GM21717 (cell line): ENCODE measurements around the gene ARHGAP11A.
A peak's percentile ranks its signal among the peaks of the same experiment; 100 is the strongest.
"Not testable (repeated sequence)": the region's sequence is repeated elsewhere in the genome, so short reads cannot be mapped to it uniquely, and the experiment has no call there.

Source experiments
- ATAC-seq: cut with Tn5 transposase; IDR thresholded peaks from one replicate; pipeline ENCODE4 v1.9.1; 2021; ENCODE audit warnings: mild to moderate bottlenecking, moderate library complexity; ENCODE audit not compliant: unreplicated experiment

Gene ARHGAP11A, protein sequence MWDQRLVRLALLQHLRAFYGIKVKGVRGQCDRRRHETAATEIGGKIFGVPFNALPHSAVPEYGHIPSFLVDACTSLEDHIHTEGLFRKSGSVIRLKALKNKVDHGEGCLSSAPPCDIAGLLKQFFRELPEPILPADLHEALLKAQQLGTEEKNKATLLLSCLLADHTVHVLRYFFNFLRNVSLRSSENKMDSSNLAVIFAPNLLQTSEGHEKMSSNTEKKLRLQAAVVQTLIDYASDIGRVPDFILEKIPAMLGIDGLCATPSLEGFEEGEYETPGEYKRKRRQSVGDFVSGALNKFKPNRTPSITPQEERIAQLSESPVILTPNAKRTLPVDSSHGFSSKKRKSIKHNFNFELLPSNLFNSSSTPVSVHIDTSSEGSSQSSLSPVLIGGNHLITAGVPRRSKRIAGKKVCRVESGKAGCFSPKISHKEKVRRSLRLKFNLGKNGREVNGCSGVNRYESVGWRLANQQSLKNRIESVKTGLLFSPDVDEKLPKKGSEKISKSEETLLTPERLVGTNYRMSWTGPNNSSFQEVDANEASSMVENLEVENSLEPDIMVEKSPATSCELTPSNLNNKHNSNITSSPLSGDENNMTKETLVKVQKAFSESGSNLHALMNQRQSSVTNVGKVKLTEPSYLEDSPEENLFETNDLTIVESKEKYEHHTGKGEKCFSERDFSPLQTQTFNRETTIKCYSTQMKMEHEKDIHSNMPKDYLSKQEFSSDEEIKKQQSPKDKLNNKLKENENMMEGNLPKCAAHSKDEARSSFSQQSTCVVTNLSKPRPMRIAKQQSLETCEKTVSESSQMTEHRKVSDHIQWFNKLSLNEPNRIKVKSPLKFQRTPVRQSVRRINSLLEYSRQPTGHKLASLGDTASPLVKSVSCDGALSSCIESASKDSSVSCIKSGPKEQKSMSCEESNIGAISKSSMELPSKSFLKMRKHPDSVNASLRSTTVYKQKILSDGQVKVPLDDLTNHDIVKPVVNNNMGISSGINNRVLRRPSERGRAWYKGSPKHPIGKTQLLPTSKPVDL

DNA sequence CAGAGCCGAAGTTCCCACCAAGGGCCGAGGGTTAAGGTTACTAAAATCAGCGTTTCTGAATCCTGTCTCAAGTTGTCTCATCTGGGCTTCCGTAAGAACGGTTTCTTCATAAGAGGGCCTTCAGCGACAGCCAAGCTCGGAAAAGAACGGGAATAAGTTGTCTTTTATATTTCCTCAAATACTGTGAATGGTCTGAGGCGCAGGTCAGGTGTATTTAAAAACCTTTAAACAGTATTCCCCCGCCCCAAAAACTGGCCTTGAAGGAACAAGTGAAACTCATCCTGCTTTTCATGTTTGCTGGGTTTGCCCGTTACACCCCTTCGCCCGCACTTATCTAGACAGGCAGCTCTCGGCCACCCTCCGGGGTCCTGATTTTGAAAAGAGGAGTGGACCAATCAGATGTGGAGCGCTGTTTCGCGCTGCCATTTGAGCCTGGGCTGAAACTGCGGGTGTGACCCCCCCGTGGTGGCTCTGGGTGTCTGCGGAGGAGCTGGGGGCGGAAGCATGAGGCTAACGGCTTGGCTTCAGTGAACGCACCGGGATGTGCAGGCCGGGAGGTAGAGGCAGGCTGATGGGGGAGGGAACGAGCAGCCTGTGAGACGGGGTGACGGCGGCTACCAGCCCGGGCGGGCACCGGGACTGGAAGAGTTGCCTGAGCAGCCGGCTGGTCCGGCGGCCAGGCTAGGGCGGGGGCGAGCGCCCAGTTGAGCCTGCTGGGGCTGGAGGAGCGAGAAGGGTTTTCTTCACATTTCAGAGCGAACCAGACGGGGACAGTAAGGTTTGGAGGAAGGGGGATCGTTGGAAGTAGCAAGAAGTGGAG lies at the start of gene ARHGAP11A:
TSS of gene ARHGAP11A (plus strand) at position 454 of the 820 bp plus-strand sequence. CDS start 708 bp downstream, outside the sequence.
- peak; percentile 79 for ATAC-seq

DNA sequence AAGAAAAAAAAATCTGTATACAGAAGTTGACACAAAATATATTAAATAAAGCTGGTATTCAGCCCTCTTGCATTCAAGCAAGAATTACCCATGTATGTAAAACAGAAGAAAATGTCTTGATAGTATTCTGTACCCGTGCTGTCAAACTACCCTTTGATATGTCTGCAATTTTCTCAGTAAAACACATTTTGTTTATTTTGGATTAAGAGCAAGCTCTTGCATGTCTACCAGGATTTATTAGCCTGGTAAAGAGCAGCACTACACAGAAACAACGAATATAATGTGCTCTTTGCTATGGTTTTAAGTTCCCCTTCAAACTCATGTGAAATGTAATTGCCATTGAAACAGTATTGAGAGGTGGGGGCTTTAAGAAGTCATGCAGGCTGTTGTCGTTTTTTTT lies 46.3 kb upstream of the ARHGAP11A start:
- ATAC-seq, result not testable (repeated sequence)

DNA sequence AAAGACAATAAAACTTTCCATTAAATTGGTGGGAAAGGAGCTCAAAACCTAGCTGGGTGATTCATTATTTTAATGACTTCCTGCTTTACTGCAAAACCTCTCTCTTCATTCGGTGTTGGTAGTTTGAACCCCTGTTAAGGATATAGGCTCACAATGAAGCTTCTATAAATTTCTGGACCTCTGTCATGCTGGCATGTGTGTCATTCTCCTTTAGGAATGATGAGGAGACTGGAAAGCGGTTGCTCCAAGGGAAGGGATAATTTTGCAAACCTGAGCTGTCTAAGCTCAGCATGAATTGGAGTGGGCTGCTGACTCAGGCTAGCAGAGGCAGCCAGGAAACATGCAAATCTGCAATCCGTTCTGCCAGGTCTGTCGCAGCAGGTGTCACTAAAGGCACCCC lies 36.8 kb upstream of the ARHGAP11A start:
- ATAC-seq, result not testable (repeated sequence)

DNA sequence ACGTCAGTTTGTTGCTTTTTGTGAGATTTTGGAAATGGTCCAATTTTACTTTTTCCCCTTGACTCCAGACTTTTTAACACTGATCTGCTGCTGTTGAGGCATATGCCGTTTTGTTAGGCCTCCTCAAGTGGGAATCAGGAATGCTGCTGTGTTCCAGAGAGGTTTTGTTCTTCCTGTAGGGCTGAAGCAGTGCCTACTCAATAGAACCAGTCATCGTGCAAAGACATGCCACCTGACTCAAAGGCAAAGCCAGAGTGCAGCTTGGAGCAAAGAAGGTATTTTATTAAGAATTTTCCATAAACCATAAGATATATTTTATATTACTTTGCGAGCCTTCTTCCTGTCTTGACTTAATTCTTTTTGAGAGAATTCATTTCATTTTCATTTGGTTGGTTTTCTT lies 29.5 kb upstream of the ARHGAP11A start:
- ATAC-seq, result not testable (repeated sequence)

DNA sequence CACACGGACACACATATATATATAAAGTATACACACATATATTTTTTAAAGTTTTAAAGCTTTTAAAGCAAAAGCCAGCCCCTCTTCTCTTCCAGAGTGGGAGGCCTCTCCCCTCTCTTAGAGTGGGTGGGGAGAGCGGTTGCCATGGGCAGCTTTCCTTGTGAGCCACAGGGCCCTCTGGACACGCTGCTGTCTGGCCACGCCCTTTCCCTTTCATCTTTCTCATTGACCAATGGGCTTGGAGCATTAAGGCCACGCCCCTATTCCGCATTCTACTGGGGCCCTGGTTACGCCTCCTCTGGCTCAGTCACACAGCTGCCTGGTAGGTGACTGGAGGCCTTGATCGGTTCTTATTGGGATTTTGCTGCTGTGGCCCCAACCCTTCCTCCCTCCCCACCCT lies 22.2 kb upstream of the ARHGAP11A start, which contains the start of gene GOLGA8N:
TSS of gene GOLGA8N (plus strand) at position 306 of the 400 bp plus-strand sequence.
- not testable (repeated sequence) for ATAC-seq

DNA sequence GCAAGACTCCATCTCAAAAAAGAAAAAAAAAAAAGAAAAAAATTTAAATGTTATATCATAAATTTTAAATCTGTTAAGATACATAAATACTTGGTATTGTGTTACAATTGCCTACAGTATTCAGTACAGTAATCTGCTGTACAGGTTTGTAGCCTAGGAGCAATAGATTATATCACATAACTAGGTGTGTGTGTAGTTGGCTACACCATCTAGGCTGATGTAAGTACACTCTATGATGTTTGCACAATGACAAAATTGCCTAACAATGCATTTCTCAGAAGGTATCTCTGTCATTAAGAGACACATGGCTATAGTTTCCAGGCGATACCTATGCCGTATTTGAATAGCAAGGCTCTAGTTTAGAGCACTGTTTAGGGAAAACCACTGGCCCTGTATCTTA lies 5.8 kb upstream of the ARHGAP11A start:
- ATAC-seq, result not testable (repeated sequence)

DNA sequence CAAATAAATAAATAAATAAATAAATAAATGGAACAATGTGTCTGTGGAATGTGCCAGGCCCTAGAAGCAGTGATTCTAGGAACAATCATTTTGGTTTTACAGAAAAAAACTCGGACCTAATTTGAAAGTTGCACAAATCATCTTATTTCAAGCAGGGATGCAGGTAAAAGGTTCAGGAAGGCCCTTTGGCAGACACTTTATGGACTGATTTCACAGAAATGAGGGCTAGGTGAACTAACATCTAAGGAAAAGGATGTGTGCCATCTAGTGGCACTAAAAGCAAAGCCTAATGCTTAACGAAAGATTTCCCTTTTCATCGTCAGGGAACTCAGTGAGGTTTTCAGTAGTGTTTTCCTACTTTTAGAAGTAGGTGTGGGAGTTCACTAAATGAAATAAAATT lies 4.6 kb upstream of the ARHGAP11A start:
- ATAC-seq, result not testable (repeated sequence)

DNA sequence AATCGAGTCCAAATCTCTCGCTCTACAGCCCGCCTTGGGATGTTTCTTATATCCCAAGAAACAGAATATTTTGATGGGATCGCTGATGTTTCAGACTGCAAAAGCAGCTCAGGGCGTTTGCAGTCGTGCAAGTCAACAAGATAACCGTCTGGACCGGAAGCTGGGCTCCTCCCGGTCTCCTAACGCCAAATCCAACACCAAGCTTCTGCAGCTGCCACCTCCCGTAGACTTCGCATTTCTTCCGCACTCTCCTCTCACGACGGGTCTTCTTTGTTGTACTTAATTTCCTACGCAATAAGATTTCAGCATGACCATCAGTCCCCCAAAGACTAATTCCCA lies 623 bp upstream of the ARHGAP11A start:
- ATAC-seq, result peak; percentile 13

DNA sequence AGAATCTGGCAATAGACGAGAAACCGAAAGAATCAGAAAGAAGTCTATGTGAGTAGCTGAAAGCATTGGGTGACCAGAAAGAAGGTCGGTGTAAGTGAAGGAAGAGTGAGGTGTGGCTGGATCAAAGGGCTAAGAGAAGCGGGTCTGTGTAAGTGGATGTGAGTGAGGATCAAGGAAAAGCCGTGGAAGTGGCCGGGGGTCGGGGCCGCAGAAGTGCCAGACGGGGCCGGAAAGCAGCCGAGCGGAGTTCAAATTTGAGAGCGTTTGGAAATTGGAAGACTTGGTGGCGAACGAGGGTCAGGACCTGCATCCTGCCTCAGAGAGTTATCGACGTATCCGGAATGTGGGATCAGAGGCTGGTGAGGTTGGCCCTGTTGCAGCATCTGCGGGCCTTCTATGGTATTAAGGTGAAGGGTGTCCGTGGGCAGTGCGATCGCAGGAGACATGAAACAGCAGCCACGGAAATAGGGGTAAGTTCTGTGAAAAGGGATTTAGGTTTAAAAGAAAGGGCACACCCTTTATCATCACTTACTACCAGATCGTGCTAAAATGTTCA lies 645 bp downstream of the ARHGAP11A start:
- peak; percentile 14 for ATAC-seq

DNA sequence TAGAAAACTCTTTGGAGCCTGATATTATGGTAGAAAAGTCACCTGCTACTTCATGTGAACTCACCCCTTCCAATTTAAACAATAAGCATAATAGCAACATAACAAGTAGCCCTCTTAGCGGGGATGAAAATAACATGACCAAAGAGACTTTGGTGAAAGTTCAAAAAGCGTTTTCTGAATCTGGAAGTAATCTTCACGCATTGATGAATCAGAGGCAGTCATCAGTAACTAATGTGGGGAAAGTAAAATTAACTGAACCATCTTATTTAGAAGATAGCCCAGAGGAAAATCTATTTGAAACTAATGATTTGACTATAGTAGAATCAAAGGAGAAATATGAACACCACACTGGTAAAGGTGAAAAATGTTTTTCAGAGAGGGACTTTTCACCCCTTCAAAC lies 21.1 kb downstream of the ARHGAP11A start:
- no peak for ATAC-seq

DNA sequence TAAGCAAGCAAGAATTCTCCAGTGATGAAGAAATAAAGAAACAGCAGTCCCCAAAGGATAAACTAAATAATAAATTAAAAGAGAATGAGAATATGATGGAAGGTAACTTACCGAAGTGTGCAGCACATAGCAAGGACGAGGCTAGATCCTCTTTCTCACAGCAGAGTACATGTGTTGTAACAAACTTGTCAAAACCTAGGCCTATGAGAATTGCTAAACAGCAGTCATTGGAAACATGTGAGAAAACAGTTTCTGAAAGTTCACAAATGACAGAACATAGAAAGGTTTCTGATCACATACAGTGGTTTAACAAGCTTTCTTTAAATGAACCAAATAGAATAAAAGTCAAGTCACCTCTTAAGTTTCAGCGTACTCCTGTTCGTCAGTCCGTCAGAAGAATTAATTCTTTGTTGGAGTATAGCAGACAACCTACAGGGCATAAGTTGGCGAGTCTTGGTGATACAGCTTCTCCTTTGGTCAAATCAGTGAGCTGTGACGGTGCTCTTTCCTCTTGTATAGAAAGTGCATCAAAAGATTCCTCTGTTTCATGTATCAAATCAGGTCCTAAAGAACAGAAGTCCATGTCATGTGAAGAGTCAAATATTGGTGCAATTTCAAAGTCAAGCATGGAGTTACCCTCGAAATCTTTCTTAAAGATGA lies 21.7 kb downstream of the ARHGAP11A start:
- ATAC-seq, result no peak

DNA sequence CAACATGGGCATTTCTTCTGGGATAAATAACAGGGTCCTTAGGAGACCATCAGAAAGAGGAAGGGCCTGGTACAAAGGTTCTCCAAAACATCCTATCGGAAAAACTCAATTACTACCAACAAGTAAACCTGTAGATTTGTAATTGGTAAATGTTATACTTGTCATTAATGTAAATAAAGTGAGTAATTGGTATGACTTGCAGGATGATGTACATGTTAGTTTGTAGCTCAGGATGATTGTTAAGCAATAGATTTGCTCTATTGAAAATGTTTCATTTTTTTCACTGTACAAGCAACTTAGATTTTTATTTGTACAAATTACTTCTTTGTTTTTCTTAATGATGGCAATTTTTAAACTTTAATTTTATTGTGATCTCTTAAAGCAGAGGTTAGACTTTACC lies 22.4 kb downstream of the ARHGAP11A start:
- ATAC-seq, result no peak

DNA sequence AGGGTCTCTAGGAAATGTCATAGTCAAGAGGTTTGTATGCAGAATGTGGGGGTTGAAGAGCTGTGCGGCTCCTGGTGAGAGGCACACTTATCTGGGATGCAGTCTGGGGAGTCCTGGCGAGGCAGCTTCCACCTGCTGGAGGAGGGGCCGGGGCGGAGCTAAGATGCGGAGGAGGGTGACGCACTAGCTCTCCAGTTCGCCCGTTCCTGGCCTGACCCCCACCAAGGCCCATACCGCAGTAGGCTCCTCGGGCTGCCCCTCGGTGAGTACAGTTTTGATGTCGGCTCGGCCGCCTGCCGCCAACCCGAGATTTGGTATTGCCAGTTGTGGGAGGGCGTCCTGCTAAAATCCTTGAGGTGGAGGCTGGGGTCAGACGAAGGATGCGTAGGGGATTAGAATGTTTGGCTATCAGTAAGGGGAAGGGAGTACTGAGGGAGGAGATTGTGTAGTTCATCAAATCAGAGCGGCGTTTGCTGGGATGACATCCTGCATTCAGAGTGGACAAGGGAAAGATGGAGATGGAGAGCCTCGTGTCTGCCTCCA lies 26.3 kb downstream of the ARHGAP11A start, which contains the start of gene SCG5:
TSS of gene SCG5 (plus strand) at position 194 of the 543 bp plus-strand sequence. CDS start 1,883 bp downstream, outside the sequence.
- no peak for ATAC-seq

DNA sequence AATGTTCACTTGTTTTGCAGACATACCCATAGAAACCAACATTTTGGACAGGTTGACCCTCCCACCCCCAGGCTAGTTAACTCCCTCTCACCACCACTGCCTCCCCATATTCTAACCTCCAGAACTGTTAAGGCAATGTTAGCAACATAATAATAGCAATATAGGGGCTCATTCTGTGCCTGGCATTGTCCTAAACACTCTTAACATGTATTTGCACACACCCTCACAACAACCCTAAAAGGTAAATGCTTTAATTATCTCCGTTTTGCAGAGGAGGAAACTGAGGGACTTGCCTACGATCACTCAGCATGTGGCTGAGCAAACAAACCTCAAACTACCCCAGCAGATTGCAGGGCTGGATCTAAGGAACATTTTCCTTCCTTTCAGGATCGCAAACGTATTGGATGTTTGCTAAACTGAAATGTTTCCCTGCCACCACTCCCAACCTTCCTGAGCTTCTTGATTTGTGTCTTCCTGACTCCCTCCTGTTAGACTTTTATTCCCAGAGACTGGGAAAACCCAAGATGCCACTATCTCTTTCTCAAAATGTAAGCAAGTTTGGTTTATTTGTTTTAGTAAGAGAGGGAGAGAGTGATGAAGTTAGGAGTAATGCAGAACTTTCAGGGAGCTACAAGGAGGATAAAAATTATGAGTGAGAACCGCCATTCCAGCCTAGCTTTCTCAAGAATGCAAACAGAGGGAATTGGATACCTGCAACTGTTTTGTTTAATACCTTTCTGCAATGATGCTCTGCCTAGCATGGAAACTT lies 27.5 kb downstream of the ARHGAP11A start:
- ATAC-seq, result no peak

DNA sequence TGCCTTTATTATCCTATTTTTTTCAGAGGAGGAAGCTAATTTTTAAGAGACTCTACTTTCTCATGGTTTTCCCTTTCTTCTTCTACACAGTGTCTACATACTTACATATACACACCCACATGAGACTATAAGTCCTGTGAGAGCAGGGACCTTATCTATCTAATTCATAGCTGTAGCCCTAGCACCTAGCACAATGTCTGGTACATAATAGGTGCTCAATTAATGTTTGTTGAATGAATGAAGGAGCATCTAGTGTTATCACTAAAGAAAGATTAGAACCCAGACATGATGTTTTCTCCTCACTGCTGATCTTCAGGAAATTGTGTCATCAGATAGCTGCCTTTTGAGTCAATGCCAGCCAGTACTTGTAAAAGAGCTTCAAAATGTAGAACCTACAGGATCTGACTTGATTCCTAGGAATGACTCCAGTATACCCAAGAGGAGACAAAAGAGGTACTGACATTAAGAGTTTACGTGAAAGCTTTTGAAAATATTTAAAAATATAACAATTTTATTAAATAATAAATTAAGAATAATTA lies 28.7 kb downstream of the ARHGAP11A start:
- ATAC-seq, result no peak

DNA sequence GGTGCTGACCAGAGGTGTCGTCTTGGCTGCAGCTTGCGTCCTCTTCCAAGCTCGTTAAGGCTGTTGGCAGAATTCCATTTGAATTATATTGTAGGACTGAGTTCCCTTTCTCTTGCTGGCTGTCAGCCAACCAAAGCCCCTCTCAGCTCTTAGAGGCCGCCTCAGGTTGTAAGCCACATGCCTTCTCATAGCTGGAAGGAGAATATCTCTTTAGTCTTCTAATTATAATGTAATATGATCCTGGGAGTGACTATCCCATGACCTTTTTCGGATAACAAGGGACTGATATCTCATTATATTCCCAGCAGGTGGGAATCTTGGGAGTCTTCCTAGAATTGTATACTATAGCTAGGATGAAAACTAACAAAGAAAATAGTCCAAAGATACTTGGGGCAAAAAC lies 31.0 kb downstream of the ARHGAP11A start:
- ATAC-seq, result no peak

DNA sequence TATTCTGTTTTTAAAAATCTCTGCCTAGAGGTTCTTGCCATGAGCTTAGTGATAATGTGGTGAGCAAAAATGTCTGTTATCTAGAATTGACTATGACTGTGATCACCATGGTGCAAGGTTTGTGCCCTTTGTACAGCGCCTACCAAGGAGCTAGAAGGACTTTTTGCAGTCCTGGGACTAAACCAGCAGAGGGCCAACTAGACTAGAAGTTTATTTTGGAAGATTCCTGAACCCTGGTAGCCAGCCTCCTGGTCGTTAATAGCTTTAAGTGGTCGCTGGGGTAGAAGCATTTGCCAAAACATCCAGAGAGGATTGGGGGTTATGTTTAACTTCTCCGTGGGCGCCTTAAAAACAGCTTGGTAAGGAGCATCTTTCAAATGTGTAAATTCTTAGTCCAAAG lies 34.0 kb downstream of the ARHGAP11A start:
- ATAC-seq, result no peak

DNA sequence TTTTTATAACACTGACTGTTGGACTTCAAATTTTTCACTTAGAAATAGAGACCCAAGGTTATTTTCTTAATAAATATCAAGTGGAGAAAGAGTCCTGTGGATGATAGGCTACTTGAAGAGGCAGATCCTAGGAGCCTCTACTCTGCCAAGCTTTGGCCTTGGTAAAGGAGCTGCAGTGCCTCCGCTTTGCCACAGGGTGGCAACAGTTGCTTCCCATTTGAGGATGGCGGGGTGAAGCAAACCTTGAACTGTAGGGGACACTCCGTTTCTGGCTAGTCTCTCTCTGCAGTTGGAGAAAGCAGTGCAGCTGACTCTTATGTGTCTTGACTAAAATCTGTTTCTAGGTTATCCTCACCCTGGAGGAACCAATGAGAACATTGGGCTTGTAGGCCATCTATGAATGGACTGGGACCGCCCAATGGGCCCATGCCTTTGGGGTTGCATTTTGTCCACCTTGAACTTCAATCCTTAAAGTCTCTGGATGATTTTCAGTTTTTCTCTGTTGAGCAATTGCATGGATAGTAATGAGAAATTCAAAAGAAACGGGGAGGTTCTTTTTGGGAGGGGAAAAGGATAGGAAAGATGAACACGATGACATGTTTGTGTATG lies 36.0 kb downstream of the ARHGAP11A start:
- no peak for ATAC-seq
